ENCODE measurements around the gene FALEC.

DNA sequence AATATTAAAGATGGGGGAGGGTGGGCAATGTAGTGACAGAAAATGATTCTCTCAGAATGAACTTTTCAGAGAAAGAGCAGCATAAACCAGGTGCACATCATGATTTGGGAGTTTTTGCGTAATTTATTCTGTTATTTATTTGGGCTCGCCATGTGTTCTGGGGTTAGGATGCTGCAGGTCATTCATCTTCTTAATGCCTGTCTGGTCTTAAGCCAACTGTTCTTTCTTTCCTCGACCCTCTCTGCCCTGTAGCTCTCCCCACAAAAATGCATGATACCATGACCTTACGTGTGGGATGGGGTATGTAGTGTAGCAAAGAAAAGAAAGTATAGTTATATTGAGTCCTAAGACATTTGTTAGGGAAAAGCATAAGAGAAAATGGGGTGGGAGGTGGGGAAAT lies 40.7 kb upstream of the FALEC start:
- no peak for TF ChIP-seq POLR2AphosphoS5 (IDR thresholded peaks at IDR 0.05; ENCODE audit: low read depth, low read length)
- TF ChIP-seq SIN3A (IDR thresholded peaks at IDR 0.05; ENCODE audit: borderline replicate concordance, insufficient read depth, low read length): no peak
- TF ChIP-seq FOXP2 (optimal IDR thresholded peaks at IDR 0.05; ENCODE audit: borderline replicate concordance, extremely low read depth, extremely low read length, insufficient read depth): no peak
- no peak for TF ChIP-seq TAF1 (IDR thresholded peaks at IDR 0.05; ENCODE audit: borderline replicate concordance, insufficient read depth, low read length)

Measured in PFSK-1 (cell line).